ENCODE data around the gene NEDD4L. TPM values are rescaled to one million over a fixed set of nuclear protein-coding genes. Genes with fewer than 3 reads are reported as not detected.

The NEDD4L gene
- total RNA-seq, 2 experiments from 2014 or later = 11.2 to 13.7 TPM

- Histone ChIP-seq H3K27ac (ENCODE audit: low read depth in 1 of 2, low read length in 2 of 2) (no peak overlapping the region), H3K27me3 (ENCODE audit: control insufficient read depth in 1 of 2, insufficient read depth in 2 of 2, low read length in 2 of 2) (no peaks in the 10 kb centered on the region), H3K4me3 (ENCODE audit: low read length) (no peak overlapping the region), H3K4me1 (ENCODE audit: insufficient read depth, low read length) (peaks cover 51% of the 10 kb centered on the region), H3K36me3 (ENCODE audit: insufficient read depth, low read length) (no peaks in the 10 kb centered on the region), H3K9me3 (ENCODE audit: control insufficient read depth in 1 of 2, insufficient read depth in 1 of 2, low read length in 2 of 2) (peaks cover 0 to 6% of the 10 kb centered on the region in 2 experiments)
- H3K27ac Mint-ChIP-seq = no peak overlapping the region
- peaks cover 68% of the 10 kb centered on the region for H3K4me1 Mint-ChIP-seq (ENCODE audit: low read depth)
- H3K9me3 Mint-ChIP-seq = no peaks in the 10 kb centered on the region
- no peak overlapping the region for H3K4me3 Mint-ChIP-seq
- ChIA-PET CTCF (no interaction called here), POLR2A (interaction anchor here (2.2 kb wide), 1 partner anchor 9 kb away, joined by 5 read pairs; no protein-coding TSS in a partner anchor)
- intact Hi-C loops (cut with DNase I, micrococcal nuclease) = no loop called here
- no peaks in the 10 kb centered on the region for H3K27me3 Mint-ChIP-seq
- DNase-seq = no peak
- H3K36me3 Mint-ChIP-seq (ENCODE audit: low read depth) = peaks cover 3% of the 10 kb centered on the region
- no peak for ATAC-seq (ENCODE audit: poor library complexity)
- TF ChIP-seq, protein P1, sequence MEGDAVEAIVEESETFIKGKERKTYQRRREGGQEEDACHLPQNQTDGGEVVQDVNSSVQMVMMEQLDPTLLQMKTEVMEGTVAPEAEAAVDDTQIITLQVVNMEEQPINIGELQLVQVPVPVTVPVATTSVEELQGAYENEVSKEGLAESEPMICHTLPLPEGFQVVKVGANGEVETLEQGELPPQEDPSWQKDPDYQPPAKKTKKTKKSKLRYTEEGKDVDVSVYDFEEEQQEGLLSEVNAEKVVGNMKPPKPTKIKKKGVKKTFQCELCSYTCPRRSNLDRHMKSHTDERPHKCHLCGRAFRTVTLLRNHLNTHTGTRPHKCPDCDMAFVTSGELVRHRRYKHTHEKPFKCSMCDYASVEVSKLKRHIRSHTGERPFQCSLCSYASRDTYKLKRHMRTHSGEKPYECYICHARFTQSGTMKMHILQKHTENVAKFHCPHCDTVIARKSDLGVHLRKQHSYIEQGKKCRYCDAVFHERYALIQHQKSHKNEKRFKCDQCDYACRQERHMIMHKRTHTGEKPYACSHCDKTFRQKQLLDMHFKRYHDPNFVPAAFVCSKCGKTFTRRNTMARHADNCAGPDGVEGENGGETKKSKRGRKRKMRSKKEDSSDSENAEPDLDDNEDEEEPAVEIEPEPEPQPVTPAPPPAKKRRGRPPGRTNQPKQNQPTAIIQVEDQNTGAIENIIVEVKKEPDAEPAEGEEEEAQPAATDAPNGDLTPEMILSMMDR (IDR thresholded peaks at IDR 0.05) = no peak
Observed at GRCh38 chr18:58307441-58307840, 263.4 kb downstream of the NEDD4L start.

DNA sequence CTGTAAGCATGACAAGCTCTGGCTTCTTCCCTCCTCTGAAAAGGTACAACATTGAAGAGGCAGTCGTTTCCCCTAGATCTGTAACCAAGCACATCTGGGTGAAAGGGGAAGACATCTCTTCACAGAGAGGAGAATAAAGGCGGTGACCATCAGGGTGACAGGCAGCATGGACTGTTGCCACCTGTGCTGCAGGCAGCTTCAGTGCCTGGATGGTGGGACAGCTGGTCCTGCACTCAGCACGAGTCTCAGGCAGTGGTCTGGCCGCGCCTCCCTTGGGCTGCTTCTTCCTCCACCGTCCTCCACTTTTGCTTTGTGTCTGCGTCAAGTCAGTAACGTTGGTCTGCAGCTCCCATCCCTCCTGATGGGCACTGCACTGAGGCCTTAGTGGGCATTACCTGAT, 264.4 kb downstream of the NEDD4L start:
- peaks cover 3% of the 10 kb centered on the region for H3K36me3 Mint-ChIP-seq (ENCODE audit: low read depth)
- intact Hi-C loops (cut with DNase I, micrococcal nuclease) = no loop called here
- ChIA-PET POLR2A (interaction anchor here (2.2 kb wide), 1 partner anchor 8 kb away, joined by 5 read pairs; no protein-coding TSS in a partner anchor), CTCF (no interaction called here)
- peaks cover 66% of the 10 kb centered on the region for H3K4me1 Mint-ChIP-seq (ENCODE audit: low read depth)
- H3K9me3 Mint-ChIP-seq = no peaks in the 10 kb centered on the region
- H3K27me3 ChIP-seq (ENCODE audit: control insufficient read depth in 1 of 2, insufficient read depth in 2 of 2, low read length in 2 of 2) = no peaks in the 10 kb centered on the region
- H3K27ac Mint-ChIP-seq = peak overlapping the region; percentile 76
- ATAC-seq (ENCODE audit: poor library complexity) = no peak
- peak overlapping the region in 1 of 2 donors; percentile 38 for H3K27ac ChIP-seq (ENCODE audit: low read depth in 1 of 2, low read length in 2 of 2)
- no peak for DNase-seq
- H3K9me3 ChIP-seq (ENCODE audit: control insufficient read depth in 1 of 2, insufficient read depth in 1 of 2, low read length in 2 of 2) = peaks cover 0 to 6% of the 10 kb centered on the region in 2 experiments
- TF ChIP-seq, protein P1 (IDR thresholded peaks at IDR 0.05) = no peak
- no peak overlapping the region for H3K4me3 Mint-ChIP-seq
- no peaks in the 10 kb centered on the region for H3K36me3 ChIP-seq (ENCODE audit: insufficient read depth, low read length)
- no peak overlapping the region for H3K4me3 ChIP-seq (ENCODE audit: low read length)
- H3K27me3 Mint-ChIP-seq = no peaks in the 10 kb centered on the region
- peaks cover 44% of the 10 kb centered on the region for H3K4me1 ChIP-seq (ENCODE audit: insufficient read depth, low read length)

DNA sequence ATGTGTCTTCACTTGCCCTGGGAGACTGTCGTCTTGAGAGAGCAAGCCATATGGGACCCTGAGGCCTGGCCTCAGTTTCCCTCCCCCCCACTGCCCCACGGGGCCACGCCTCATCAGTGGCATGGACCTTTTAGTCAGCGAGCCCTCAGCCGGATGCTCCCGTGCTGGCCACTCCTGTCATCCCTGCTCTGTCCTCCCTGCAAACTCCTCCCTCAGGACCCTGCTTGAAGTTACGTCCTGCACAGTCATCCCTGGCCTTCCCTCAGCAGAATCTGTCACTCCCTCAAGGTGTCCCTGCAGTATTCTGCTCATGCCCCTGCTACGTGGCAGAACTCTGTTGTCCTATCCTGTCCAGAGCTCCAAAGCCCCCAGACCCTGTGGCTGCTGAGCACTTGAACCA, 265.1 kb downstream of the NEDD4L start:
- Histone ChIP-seq H3K4me1 (ENCODE audit: insufficient read depth, low read length) (peaks cover 39% of the 10 kb centered on the region), H3K36me3 (ENCODE audit: insufficient read depth, low read length) (no peaks in the 10 kb centered on the region), H3K4me3 (ENCODE audit: low read length) (no peak overlapping the region), H3K27me3 (ENCODE audit: control insufficient read depth in 1 of 2, insufficient read depth in 2 of 2, low read length in 2 of 2) (no peaks in the 10 kb centered on the region), H3K27ac (ENCODE audit: low read depth in 1 of 2, low read length in 2 of 2) (peak overlapping the region in 1 of 2 donors; percentile 38), H3K9me3 (ENCODE audit: control insufficient read depth in 1 of 2, insufficient read depth in 1 of 2, low read length in 2 of 2) (peaks cover 0 to 6% of the 10 kb centered on the region in 2 experiments)
- ChIA-PET POLR2A (no interaction called here), CTCF (no interaction called here)
- peak overlapping the region; percentile 76 for H3K27ac Mint-ChIP-seq
- TF ChIP-seq, protein P1 (IDR thresholded peaks at IDR 0.05) = no peak
- no peak overlapping the region for H3K4me3 Mint-ChIP-seq
- H3K9me3 Mint-ChIP-seq = no peaks in the 10 kb centered on the region
- peaks cover 66% of the 10 kb centered on the region for H3K4me1 Mint-ChIP-seq (ENCODE audit: low read depth)
- DNase-seq (no peak), ATAC-seq (ENCODE audit: poor library complexity) (no peak)
- peaks cover 3% of the 10 kb centered on the region for H3K36me3 Mint-ChIP-seq (ENCODE audit: low read depth)
- H3K27me3 Mint-ChIP-seq = no peaks in the 10 kb centered on the region
- intact Hi-C loops (cut with DNase I, micrococcal nuclease) = no loop called here

Data from CD4-positive, alpha-beta T cell (primary cell).